GM21825 (cell line): ENCODE measurements around the gene HIBADH.
"Not testable (repeated sequence)": the region's sequence is repeated elsewhere in the genome, so short reads cannot be mapped to it uniquely, and the experiment has no call there.

ENCODE experiments used
- ATAC-seq: cut with Tn5 transposase; IDR thresholded peaks from one replicate; pipeline ENCODE4 v1.9.1; 2021; ENCODE audit warnings: mild to moderate bottlenecking, moderate library complexity; ENCODE audit not compliant: unreplicated experiment

HIBADH gene

GRCh38 chr7:27680610-27681009 is 17.9 kb upstream of the HIBADH start:
- ATAC-seq: no peak

- ATAC-seq: no peak
Measured at GRCh38 chr7:27678617-27679260, 16.1 kb upstream of the HIBADH start.

- ATAC-seq: no peak
Measured at GRCh38 chr7:27677912-27678612, 15.4 kb upstream of the HIBADH start.

GRCh38 chr7:27674126-27674525 is 11.4 kb upstream of the HIBADH start:
- not testable (repeated sequence) for ATAC-seq

DNA sequence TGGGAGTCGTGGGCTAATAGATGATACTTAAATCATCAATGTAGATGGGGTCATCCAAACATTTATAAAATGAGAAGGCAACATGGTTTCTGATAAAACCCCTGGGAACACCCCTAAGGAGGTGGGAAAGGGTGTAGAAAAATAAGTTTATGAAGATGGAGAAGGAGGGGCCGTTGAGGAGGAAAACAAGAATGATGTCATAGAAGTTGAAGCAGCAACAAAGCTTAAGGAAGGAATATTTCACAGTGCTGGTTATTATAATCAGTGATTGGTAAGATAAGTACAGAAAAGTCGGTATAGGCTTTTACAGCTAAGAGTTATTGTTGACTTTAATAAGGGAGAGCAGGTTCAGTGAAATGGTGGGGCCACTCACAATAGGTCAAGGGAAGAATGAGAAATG is 9.0 kb upstream of the HIBADH start:
- ATAC-seq: no peak

DNA sequence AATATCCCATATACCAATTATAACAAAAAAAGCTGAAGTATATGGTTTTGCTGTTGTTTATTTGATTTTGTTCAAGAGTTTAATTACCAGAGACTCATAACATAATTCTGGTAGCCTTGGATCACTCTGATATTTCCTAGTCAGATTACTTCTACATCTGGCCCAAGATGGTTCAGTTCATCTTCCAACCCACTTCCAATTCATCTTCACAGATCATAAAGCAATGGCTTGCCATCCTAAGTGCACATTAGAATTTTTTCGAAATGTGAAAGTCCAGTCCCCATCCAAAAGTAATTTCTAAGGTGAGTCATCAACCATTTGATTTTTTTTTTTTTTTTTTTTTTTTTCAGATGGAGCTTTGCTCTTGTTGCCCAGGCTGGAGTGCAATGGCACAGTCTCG is 8.0 kb upstream of the HIBADH start:
- no peak for ATAC-seq

DNA sequence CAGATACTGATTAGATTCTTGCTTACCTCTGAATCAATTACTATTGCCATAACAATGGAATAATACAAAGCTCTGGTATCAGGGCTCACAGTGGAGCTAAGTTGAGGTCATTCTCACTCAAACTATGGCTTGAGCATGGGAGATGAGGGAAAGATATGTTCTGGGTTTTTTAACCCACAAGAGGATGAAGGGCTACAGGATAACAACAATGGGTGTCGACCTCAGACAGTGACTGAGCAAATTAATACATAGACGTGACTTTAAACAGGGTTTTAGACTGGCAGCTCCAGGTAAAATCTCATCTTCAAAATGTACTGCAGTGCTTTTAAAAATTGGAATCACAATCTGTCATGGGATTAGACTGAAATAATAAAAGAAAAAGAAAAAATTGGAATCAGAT is 7.5 kb upstream of the HIBADH start:
- no peak for ATAC-seq

GRCh38 chr7:27665531-27665930 is 2.8 kb upstream of the HIBADH start:
- ATAC-seq: no peak

DNA sequence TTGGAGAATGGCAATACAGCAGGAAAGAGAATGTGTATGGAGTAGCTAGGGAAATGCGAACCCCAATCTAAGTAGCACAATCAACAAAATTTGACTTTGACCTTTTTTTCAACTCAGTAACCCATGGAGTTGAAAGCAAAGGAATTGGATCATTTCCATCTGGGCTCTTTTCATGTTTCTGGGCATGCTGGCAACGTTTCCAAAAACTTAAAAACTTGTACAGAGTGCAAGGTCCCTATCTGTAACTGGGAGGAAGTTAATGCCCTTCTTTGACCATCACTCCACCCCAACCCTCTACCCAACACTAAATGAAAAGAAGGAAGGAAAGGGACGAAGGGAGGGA is 1.3 kb upstream of the HIBADH start:
- ATAC-seq: no peak

DNA sequence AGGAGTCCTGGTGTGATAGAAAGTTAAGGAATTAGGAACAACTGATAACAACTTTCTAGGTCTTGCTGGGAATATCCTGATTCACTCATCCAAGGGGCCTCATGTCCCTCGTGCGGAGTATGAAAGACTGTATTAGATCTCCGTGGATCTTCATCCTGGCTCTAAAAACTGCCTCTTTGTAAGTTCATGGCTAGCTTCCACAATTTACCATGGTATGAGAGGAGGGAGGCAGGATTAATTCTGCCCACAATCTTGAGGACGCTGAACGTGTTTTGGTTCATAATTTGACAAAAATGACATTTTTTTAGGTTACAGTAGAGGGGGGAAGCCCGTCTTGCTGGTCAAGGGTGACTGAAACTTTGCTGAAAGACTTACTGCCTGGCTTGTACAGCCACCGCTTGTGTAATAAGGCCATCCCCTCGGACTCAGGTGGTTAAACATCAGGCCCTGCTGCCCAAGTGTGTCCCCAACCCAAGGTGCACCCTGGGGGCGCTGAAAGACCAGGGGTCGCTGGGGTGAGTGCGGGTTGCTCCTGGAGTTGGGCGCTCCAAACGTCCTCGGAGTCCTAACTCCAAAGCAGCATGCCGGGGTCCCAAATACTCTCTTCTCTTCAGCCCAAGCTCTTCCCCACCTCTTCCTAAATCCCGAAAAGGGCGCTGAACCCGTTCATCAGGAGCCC is 733 bp downstream of the HIBADH start:
- peak; percentile 6 for ATAC-seq

GRCh38 chr7:27656724-27657123 is 6.0 kb downstream of the HIBADH start:
- ATAC-seq: no peak

DNA sequence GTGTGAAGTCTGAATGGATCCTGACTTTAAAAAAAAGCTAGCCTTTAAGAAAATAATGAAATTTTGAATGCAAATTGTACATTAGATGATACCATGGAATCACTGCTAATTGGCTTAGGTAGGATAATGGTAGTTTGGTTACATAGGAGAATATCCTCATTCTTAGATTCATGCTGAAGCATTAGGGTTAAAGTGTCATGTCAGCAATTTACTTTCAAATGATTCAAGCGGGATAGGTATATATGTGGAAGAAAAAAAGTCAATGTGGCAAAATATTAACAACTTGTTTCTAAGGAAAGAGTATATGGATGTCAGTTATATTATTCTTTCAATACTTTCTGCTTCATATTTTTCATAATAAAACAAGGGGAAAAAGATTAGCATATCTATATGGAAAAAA is 7.5 kb downstream of the HIBADH start:
- ATAC-seq: no peak

- ATAC-seq: no peak
Measured at GRCh38 chr7:27652518-27652917, 10.2 kb downstream of the HIBADH start.

DNA sequence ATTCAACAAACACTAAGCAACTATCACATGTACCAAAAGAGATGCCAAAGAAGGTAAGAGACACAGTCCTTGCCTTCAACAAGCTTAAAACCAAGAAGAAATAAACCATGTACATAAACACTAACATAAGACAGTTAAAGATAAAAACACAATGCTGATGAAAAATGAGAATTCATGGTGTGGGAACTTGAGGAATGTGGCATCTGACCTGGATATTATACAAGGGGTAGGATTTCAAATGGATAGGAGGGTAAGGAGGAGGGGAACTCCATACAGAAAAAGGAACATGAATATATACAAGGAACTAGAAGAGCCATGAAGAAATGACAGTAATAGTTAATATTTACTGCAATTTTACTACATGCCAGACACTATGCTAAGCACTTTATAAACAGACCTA is 11.0 kb downstream of the HIBADH start:
- ATAC-seq: no peak

DNA sequence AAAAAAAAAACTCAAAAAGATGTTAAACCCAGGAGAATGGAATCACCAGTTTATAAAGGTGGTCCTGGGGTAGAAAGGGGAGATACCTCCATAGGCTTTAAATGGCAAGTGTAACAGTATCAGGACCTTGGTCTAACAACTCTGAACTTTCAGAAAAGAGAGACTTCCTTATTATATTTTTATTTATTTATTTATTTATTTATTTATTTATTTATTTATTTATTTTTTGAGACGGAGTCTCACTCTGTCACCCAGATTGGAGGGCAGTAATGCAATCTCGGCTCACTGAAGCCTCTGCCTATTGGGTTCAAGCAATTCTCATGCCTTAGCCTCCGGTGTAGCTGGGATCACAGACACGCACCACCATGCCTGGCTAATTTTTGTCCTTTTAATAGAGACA is 12.4 kb downstream of the HIBADH start:
- ATAC-seq: no peak

DNA sequence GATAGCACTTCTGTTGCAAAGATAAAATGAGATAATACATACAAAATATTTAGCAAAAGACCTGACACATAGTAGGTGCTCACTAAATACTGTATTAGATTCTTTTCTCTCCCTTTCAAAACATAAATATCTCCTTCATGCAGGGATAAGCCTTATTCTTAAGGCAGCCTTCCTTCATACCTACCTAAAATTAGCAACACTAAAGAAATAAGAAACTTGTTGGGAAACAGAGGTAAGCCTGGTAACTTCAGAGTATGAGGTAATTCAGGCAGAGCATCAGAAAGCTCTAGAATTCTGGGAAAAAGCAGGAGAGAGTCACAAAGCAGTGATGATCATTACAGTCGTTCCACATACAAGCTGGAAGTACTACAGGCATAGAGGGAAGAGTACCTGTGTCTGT is 15.2 kb downstream of the HIBADH start:
- no peak for ATAC-seq

DNA sequence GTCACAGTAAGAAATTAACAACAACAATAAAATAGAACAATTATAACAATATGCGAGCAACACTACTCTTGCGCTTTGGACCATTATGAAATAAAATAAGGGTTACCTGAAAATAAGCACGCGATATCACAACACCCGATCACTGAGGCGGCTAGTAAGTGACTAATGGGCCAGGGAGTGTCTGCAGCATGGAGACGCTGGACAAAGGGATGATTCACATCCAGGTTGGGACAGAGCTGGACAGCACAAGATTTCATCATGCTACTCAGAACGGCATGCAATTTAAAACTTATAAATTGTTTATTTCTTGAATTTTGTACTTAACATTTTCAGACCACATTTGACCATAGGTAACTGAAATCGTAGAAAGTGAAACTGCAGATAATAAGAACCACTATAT is 15.6 kb downstream of the HIBADH start:
- no peak for ATAC-seq

GRCh38 chr7:27642271-27642670 is 20.4 kb downstream of the HIBADH start:
- ATAC-seq: no peak

GRCh38 chr7:27641581-27642230 is 21.0 kb downstream of the HIBADH start:
- no peak for ATAC-seq

DNA sequence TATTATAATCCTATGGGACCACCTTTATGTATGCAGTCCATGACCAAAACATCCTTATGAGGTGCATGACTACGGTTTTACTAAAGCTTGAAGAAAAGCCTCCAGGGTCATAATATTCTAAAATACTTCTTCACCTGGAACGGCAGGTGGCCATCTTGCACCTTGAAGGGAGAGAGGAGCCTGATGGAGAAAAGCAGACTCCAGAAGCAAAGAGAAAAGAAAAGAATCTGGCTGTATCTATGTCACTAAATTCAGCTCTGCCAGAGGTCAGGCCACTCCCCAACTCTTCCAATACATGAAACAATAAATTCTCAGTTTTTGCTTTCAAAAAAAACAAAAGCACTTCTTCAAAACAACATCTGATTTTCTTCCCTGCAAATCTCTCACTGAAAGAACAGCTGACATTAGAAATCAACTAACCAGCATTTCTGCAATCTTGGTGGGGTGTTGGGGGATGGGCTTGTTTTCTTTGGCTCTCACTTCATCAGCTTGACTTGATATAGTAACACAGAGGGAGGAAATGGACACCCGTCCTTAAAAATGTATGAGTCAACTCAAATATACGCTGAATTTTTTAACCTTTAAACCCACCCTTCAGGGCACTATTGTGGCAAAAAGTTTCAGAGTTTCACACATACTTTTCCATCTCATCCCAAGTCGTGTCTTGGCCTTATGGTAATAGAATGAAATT is 21.7 kb downstream of the HIBADH start:
- no peak for ATAC-seq

GRCh38 chr7:27639851-27640250 is 22.8 kb downstream of the HIBADH start:
- no peak for ATAC-seq
